H9 (cell line): Measurements from ENCODE around the gene TMSB10. TPM values are rescaled to one million over a fixed set of nuclear protein-coding genes. Genes with fewer than 3 reads are reported as not detected.

Experiments used
- DNase-seq: peaks from one replicate; pipeline ENCODE4 v3.0.0-alpha.2; 2017
- H2AFZ ChIP-seq: one replicate; pipeline ENCODE4 v1.6.1; 2013; ENCODE audit warnings: mild to moderate bottlenecking, low read length, control low read depth, moderate library complexity
- H2AK5ac ChIP-seq: 2 replicates; pipeline ENCODE4 v1.6.1; 2013; ENCODE audit warnings: low read length, control low read depth, mixed read lengths; ENCODE audit not compliant: insufficient read length
- H2BK120ac ChIP-seq: one replicate; pipeline ENCODE4 v1.6.1; 2013; ENCODE audit warnings: low read depth, mild to moderate bottlenecking, low read length, control low read depth, inconsistent platforms; ENCODE audit not compliant: poor library complexity, severe bottlenecking
- H2BK12ac ChIP-seq: 2 replicates; pipeline ENCODE4 v1.6.1; 2013; ENCODE audit warnings: low read length, control low read depth, mixed read lengths, low read depth; ENCODE audit not compliant: insufficient read length
- H2BK15ac ChIP-seq: 2 replicates; pipeline ENCODE4 v1.6.1; 2013; ENCODE audit warnings: low read depth, low read length, control low read depth
- H2BK20ac ChIP-seq: one replicate; pipeline ENCODE4 v1.6.1; 2013; ENCODE audit warnings: low read depth, mild to moderate bottlenecking, low read length, control low read depth, inconsistent platforms; ENCODE audit not compliant: poor library complexity, severe bottlenecking
- H2BK5ac ChIP-seq: 2 replicates; pipeline ENCODE4 v1.6.1; 2013; ENCODE audit warnings: low read length, control low read depth, mixed read lengths; ENCODE audit not compliant: insufficient read length
- H3K14ac ChIP-seq: 2 replicates; pipeline ENCODE4 v1.6.1; 2013; ENCODE audit warnings: low read length, control low read depth; ENCODE audit not compliant: insufficient read depth
- H3K18ac ChIP-seq: 2 replicates; pipeline ENCODE4 v1.6.1; 2013; ENCODE audit warnings: low read depth, mild to moderate bottlenecking, mixed read lengths, low read length, control low read depth; ENCODE audit not compliant: insufficient read length
- H3K23ac ChIP-seq: 2 replicates; pipeline ENCODE4 v1.6.1; 2013; ENCODE audit warnings: low read length, control low read depth, mixed read lengths, low read depth; ENCODE audit not compliant: insufficient read length
- H3K23me2 ChIP-seq: 2 replicates; pipeline ENCODE4 v1.6.1; 2013; ENCODE audit warnings: low read depth, mild to moderate bottlenecking, mixed read lengths, low read length, control low read depth; ENCODE audit not compliant: insufficient read length, poor library complexity, severe bottlenecking
- H3K27ac ChIP-seq: 2 replicates; pipeline ENCODE4 v1.5.1; 2013; ENCODE audit warnings: low read length, control low read depth, mixed read lengths, low read depth; ENCODE audit not compliant: insufficient read length
- H3K27me3 ChIP-seq: 2 replicates; pipeline ENCODE4 v1.6.1; 2013; ENCODE audit warnings: low read length, control low read depth, inconsistent platforms; ENCODE audit not compliant: insufficient read depth
- H3K4ac ChIP-seq: 2 replicates; pipeline ENCODE4 v1.6.1; 2013; ENCODE audit warnings: low read depth, mild to moderate bottlenecking, control low read depth, inconsistent platforms, low read length, moderate library complexity
- H3K4me1 ChIP-seq: 2 replicates; pipeline ENCODE4 v1.6.1; 2013; ENCODE audit warnings: low read length, control low read depth, inconsistent platforms; ENCODE audit not compliant: insufficient read depth
- H3K4me2 ChIP-seq: 2 replicates; pipeline ENCODE4 v1.6.1; 2013; ENCODE audit warnings: low read length, control low read depth, mixed read lengths; ENCODE audit not compliant: insufficient read length, insufficient read depth
- H3K56ac ChIP-seq: 2 replicates; pipeline ENCODE4 v1.6.1; 2013; ENCODE audit warnings: low read depth, mild to moderate bottlenecking, mixed read lengths, low read length, control low read depth; ENCODE audit not compliant: insufficient read length
- H3K79me1 ChIP-seq: 2 replicates; pipeline ENCODE4 v1.6.1; 2013; ENCODE audit warnings: low read depth, mild to moderate bottlenecking, moderate library complexity, low read length, control low read depth, inconsistent platforms; ENCODE audit not compliant: insufficient read depth, poor library complexity, severe bottlenecking
- H3K79me2 ChIP-seq: 2 replicates; pipeline ENCODE4 v1.6.1; 2013; ENCODE audit warnings: low read length, control low read depth, inconsistent platforms; ENCODE audit not compliant: insufficient read depth
- H3K9ac ChIP-seq: 2 replicates; pipeline ENCODE4 v1.6.1; 2013; ENCODE audit warnings: low read length, control low read depth, mixed read lengths; ENCODE audit not compliant: insufficient read length; ENCODE audit errors: extremely low read depth
- H3K9me3 ChIP-seq: one replicate; pipeline ENCODE4 v1.6.1; 2013; ENCODE audit warnings: low read depth, low read length, inconsistent platforms; ENCODE audit not compliant: control insufficient read depth
- H3T11ph ChIP-seq: one replicate; pipeline ENCODE4 v1.6.1; 2013; ENCODE audit warnings: mild to moderate bottlenecking, low read length, control low read depth, inconsistent platforms
- H4K20me1 ChIP-seq: one replicate; pipeline ENCODE4 v1.6.1; 2013; ENCODE audit not compliant: control insufficient read depth, insufficient read length, insufficient read depth
- H4K5ac ChIP-seq: 2 replicates; pipeline ENCODE4 v1.6.1; 2013; ENCODE audit warnings: low read depth, mild to moderate bottlenecking, mixed read lengths, low read length, control low read depth; ENCODE audit not compliant: insufficient read length
- H4K8ac ChIP-seq: replicated peaks from 2 replicates; pipeline ENCODE4 v1.6.1; 2013; ENCODE audit warnings: low read length, control low read depth, mixed read lengths, low read depth; ENCODE audit not compliant: insufficient read length
- H4K91ac ChIP-seq: 2 replicates; pipeline ENCODE4 v1.6.1; 2013; ENCODE audit warnings: low read depth, mild to moderate bottlenecking, moderate library complexity, mixed read lengths, low read length, control low read depth; ENCODE audit not compliant: insufficient read length
- H3K27ac Mint-ChIP-seq, 3 experiments: 2 replicates in 2 of 3; 3 replicates in 1 of 3; pipeline ENCODE4 v1.8.0; 2020 to 2021; ENCODE audit warnings: mixed read lengths in 3 of 3, mild to moderate bottlenecking in 1 of 3, moderate library complexity in 1 of 3
- H3K27me3 Mint-ChIP-seq: 2 replicates; pipeline ENCODE4 v1.8.0; 2021; ENCODE audit warnings: low read depth, mild to moderate bottlenecking, moderate library complexity, mixed read lengths
- H3K36me3 Mint-ChIP-seq, 3 experiments: 2 replicates in 2 of 3; 3 replicates in 1 of 3; pipeline ENCODE4 v1.8.0; 2020 to 2021; ENCODE audit warnings: low read depth in 3 of 3, mixed read lengths in 3 of 3; ENCODE audit not compliant: insufficient read depth in 1 of 3
- H3K4me1 Mint-ChIP-seq, 2 experiments: 2 replicates each; pipeline ENCODE4 v1.8.0; 2020; ENCODE audit warnings: mixed read lengths in 2 of 2
- H3K4me3 Mint-ChIP-seq, 2 experiments: 2 replicates in 1 of 2; 3 replicates in 1 of 2; pipeline ENCODE4 v1.8.0; 2020 to 2021; ENCODE audit warnings: mild to moderate bottlenecking in 2 of 2, mixed read lengths in 2 of 2, moderate library complexity in 1 of 2
- H3K9me3 Mint-ChIP-seq, 2 experiments: 2 replicates in 1 of 2; 3 replicates in 1 of 2; pipeline ENCODE4 v1.8.0; 2020; ENCODE audit warnings: mild to moderate bottlenecking in 2 of 2, mixed read lengths in 2 of 2, moderate library complexity in 1 of 2
- CTCF ChIP-seq: fragments of 200-600 bp; sonication (generic); conservative IDR thresholded peaks from 3 replicates; pipeline ENCODE4 v1.8.0; 2021; ENCODE audit warnings: antibody characterized with exemption, mild to moderate bottlenecking
- WGBS: extraction: QIAGEN DNeasy Blood & Tissue Kit; methylation state at CpG from one replicate; pipeline ENCODE4 v1.1.7; 2013; ENCODE audit warnings: missing lambda C conversion rate, low lambda C conversion rate, mixed read lengths; ENCODE audit not compliant: insufficient read length; ENCODE audit errors: extremely low coverage; 5-methylcytosine and 5-hydroxymethylcytosine counted together
- total RNA-seq: library from RNA; stranded (reverse); gene quantifications from 2 replicates; pipeline ENCODE4 v1.2.1, GENCODE V29; 2021

The TMSB10 gene
- total RNA-seq, 1 experiment from 2014 or later, result 755 TPM

- no peak for TF ChIP-seq CTCF
- H3K14ac ChIP-seq, result no peak overlapping the region
- WGBS, result no CpG with 5 or more reads among the region's 8 CpGs
- no peak overlapping the region for H4K91ac ChIP-seq
- H4K8ac ChIP-seq, result no peak overlapping the region
- H2BK20ac ChIP-seq, result no peak overlapping the region
- DNase-seq, result no peak
- H3K9ac ChIP-seq, result peak overlapping the region; percentile 23
- H3K4me2 ChIP-seq, result peak overlapping the region; percentile 73
- H3K9me3 ChIP-seq, result no peaks in the 10 kb centered on the region
- no peak overlapping the region; a peak in 1 of 7 replicates for H3K27ac Mint-ChIP-seq
- peaks cover 33% of the 10 kb centered on the region for H3K27me3 ChIP-seq
- peaks cover 20% of the 10 kb centered on the region for H3K23me2 ChIP-seq
- no peak overlapping the region for H2BK120ac ChIP-seq
- H2BK12ac ChIP-seq, result no peak overlapping the region
- no peaks in the 10 kb centered on the region for H3K4me1 ChIP-seq
- peaks cover 14 to 25% of the 10 kb centered on the region in 2 experiments for H3K4me1 Mint-ChIP-seq
- H2BK15ac ChIP-seq, result no peak overlapping the region
- no peaks in the 10 kb centered on the region for H3K36me3 Mint-ChIP-seq
- no peak overlapping the region for H2AFZ ChIP-seq
- no peak overlapping the region for H3K23ac ChIP-seq
- peaks cover 99% of the 10 kb centered on the region for H3K27me3 Mint-ChIP-seq
- peak overlapping the region; percentile 55 to 89 for H3K4me3 Mint-ChIP-seq
- H3K9me3 Mint-ChIP-seq, result no peaks in the 10 kb centered on the region; a peak in 1 of 5 replicates
- no peak overlapping the region for H3K4ac ChIP-seq
- H3K56ac ChIP-seq, result no peak overlapping the region
- no peak overlapping the region for H3K27ac ChIP-seq
- H4K5ac ChIP-seq, result no peak overlapping the region
- no peak overlapping the region for H2AK5ac ChIP-seq
- H4K20me1 ChIP-seq, result no peaks in the 10 kb centered on the region
- no peaks in the 10 kb centered on the region for H3K79me1 ChIP-seq
- no peak overlapping the region for H3K18ac ChIP-seq
- H2BK5ac ChIP-seq, result no peak overlapping the region
- no peaks in the 10 kb centered on the region for H3K79me2 ChIP-seq
- H3T11ph ChIP-seq, result no peak overlapping the region
These were observed 25.1 kb upstream of the TMSB10 start for GRCh38 chr2:84880395-84880644.
